BJ (cell line): Measurements from ENCODE around the gene CLN5. TPM values are rescaled to one million over a fixed set of nuclear protein-coding genes. Genes with fewer than 3 reads are reported as not detected.

Experiments
- CTCF ChIA-PET: fragments of 350-600 bp; formaldehyde crosslinking; extraction: SDS; loops from one replicate; lab custom pipeline; 2021; ENCODE audit warnings: antibody characterized with exemption, inconsistent platforms; lab: Yijun Ruan, JAX
- POLR2A ChIA-PET: fragments of 300-600 bp; sonication (Branson Sonifier 250); formaldehyde crosslinking; extraction: SDS; loops from one replicate; lab custom pipeline; 2021; ENCODE audit warnings: antibody characterized with exemption; lab: Charles Lee
- DNase-seq: peaks from one replicate; pipeline ENCODE4 v3.0.0-alpha.2; 2011; ENCODE audit warnings: low read depth
- H3K27me3 ChIP-seq: 2 replicates; pipeline ENCODE4 v1.6.0; 2011; ENCODE audit warnings: low read length; ENCODE audit not compliant: control insufficient read depth, insufficient read depth
- H3K36me3 ChIP-seq: 2 replicates; pipeline ENCODE4 v1.5.1; 2011; ENCODE audit warnings: low read length; ENCODE audit not compliant: control insufficient read depth, insufficient read depth
- H3K4me3 ChIP-seq: 2 replicates; pipeline ENCODE4 v1.5.1; 2011; ENCODE audit warnings: low read depth, mild to moderate bottlenecking, control low read depth, low read length
- polyA plus RNA-seq: library from polyadenylated mRNA; depleted of rRNA; stranded (reverse); fragments of >200 nt; gene quantifications from 2 replicates; pipeline ENCODE4 v1.2.3, GENCODE V29; 2011
- TF ChIP-seq, protein P1 (sequence below): IDR thresholded peaks from 2 replicates; pipeline ENCODE4 v1.5.1; 2011; ENCODE audit warnings: low read depth, mild to moderate bottlenecking, control low read depth, inconsistent platforms, low read length, moderate library complexity; ENCODE audit not compliant: insufficient read depth

The CLN5 gene
- polyA plus RNA-seq, 1 experiment: 11.0 TPM

DNA sequence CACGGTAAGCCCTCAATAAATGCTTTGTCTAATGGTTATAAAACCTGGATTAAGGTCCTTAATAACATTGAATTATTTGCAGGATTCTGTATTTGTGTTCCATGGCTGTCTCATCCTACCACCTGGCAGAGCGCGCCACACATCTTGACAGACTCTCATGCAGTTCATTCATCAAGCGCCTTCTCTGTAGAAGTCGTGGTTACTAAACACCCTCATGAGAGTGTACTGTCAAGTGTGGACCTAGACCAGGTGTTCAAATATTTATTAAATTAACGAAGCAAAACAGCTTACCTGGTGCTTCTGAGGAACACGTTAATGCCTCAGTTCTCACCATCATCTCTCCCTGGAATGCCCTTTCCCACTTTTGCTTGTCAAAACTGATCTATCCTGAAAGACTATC is 48.2 kb downstream of the CLN5 start:
- no peaks in the 10 kb centered on the region for H3K27me3 ChIP-seq
- ChIA-PET POLR2A (no interaction called here), CTCF (no interaction called here)
- no peak for DNase-seq
- H3K4me3 ChIP-seq: no peak overlapping the region
- H3K36me3 ChIP-seq: no peaks in the 10 kb centered on the region
- TF ChIP-seq, protein P1, sequence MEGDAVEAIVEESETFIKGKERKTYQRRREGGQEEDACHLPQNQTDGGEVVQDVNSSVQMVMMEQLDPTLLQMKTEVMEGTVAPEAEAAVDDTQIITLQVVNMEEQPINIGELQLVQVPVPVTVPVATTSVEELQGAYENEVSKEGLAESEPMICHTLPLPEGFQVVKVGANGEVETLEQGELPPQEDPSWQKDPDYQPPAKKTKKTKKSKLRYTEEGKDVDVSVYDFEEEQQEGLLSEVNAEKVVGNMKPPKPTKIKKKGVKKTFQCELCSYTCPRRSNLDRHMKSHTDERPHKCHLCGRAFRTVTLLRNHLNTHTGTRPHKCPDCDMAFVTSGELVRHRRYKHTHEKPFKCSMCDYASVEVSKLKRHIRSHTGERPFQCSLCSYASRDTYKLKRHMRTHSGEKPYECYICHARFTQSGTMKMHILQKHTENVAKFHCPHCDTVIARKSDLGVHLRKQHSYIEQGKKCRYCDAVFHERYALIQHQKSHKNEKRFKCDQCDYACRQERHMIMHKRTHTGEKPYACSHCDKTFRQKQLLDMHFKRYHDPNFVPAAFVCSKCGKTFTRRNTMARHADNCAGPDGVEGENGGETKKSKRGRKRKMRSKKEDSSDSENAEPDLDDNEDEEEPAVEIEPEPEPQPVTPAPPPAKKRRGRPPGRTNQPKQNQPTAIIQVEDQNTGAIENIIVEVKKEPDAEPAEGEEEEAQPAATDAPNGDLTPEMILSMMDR: no peak

- Histone ChIP-seq H3K27me3 (no peaks in the 10 kb centered on the region), H3K4me3 (no peak overlapping the region), H3K36me3 (no peaks in the 10 kb centered on the region)
- POLR2A ChIA-PET: no interaction called here
- TF ChIP-seq, protein P1: no peak
- DNase-seq: no peak
- CTCF ChIA-PET: no interaction called here
These were observed 49.0 kb downstream of the CLN5 start for GRCh38 chr13:77040835-77041234.

- TF ChIP-seq, protein P1: no peak
- ChIA-PET POLR2A (no interaction called here), CTCF (interaction anchor here (1.2 to 1.5 kb wide), 2 partner anchors 12 to 16 kb away, joined by 3 to 4 read pairs; no protein-coding TSS in a partner anchor)
- no peak for DNase-seq
- Histone ChIP-seq H3K27me3 (no peaks in the 10 kb centered on the region), H3K4me3 (no peak overlapping the region), H3K36me3 (peaks cover 1% of the 10 kb centered on the region; the same call in 1 of the 2 replicates)
These were observed 50.8 kb downstream of the CLN5 start for GRCh38 chr13:77042566-77043177.

DNA sequence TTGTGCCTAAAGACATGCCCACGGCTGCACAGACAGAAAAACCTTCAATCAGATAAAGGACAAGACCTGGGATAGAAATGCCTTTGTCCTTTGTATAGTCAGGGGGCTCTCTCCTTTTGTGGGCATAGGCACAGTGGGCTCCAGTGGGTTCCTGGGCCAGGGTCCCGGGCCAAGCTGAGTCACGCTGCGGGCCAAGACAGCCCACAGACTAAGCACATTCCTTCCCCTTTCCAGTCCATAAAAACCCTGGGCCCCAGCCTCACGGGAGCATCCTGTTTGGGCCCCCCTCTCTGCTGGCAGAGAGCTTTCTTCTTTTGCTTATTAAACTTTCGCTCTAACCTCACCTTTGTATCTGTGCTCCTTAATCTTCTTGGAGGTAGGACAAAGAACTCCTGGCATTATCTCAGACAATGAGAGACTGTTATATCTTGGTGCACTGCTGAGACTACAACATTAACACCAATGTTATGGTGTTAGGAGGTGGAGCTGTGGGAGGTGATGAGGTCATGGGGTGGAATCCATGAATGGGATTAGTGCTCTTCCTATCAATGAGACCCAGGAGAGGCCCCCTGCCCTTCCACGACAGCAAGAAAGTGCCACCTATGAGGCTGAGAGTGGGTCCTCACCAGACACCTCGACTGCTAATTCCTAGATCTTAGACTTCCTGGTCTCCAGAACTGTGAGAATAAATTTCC is 55.9 kb downstream of the CLN5 start:
- H3K27me3 ChIP-seq: no peaks in the 10 kb centered on the region
- H3K36me3 ChIP-seq: peaks cover 5% of the 10 kb centered on the region; the same call in 1 of the 2 replicates
- no peak overlapping the region for H3K4me3 ChIP-seq
- TF ChIP-seq, protein P1: no peak
- POLR2A ChIA-PET: no interaction called here
- DNase-seq: no peak
- CTCF ChIA-PET: interaction anchor here (0.5 to 1.4 kb wide), 2 partner anchors 9 to 236 kb away, joined by 3 read pairs; no protein-coding TSS in a partner anchor

DNA sequence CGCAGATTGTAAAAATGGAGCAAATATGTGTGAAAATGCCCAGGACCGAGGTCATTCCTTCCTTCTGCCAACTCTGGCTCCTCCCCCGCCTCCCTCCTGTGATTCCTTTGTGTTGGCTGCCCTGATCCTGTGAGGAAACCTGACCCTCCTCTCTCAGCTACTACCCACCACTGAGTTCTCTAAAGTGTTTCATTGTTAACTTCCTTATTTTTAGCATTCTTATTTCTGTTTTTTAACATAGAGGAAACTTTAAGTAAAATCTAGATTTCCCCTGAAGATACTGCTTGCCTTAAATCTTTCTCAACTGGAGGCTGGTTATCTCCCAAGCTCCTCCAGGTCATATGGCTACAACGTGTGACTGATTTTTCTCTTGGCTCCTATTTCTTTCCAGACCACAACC is 56.8 kb downstream of the CLN5 start:
- ChIA-PET CTCF (no interaction called here), POLR2A (no interaction called here)
- Histone ChIP-seq H3K4me3 (no peak overlapping the region), H3K36me3 (peaks cover 5% of the 10 kb centered on the region; the same call in 1 of the 2 replicates), H3K27me3 (no peaks in the 10 kb centered on the region)
- TF ChIP-seq, protein P1: no peak
- no peak for DNase-seq
